Measurements from ENCODE around the gene ABCC4. TPM values are rescaled to one million over a fixed set of nuclear protein-coding genes. Genes with fewer than 3 reads are reported as not detected.

ABCC4 gene
- total RNA-seq, 4 donors from 2014 or later = 2.5 to 12.6 (median 6.0) TPM

DNA sequence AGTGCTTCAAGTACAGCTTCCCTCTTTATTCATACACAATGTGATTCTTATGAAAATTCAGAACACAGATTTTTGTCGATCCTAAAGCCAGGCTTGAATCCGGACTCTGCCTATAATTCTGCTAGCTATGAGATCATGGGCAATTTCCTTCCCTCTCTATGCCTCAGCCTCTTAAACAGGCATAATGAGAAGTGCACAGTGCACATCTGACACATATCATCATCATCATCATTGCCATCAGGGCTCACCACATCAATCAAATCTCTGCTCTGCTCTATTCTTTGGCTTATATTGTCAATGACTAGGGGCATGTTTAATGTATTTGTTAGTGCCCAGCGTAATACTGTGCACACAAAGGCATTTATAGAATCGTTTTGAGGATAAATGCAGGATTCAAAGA, 269.1 kb downstream of the ABCC4 start:
- peaks cover 0 to 16% (median 0%) of the 10 kb centered on the region in 3 donors for H3K4me1 ChIP-seq
- H3K9me3 ChIP-seq = no peaks in the 10 kb centered on the region
- no peak overlapping the region for H3K4me3 ChIP-seq
- intact Hi-C loops (cut with DNase I) = no loop called here
- peaks cover 0 to 11% (median 0%) of the 10 kb centered on the region in 3 donors for H3K36me3 ChIP-seq
- 71 to 80% methylated on average over 4 of the region's 4 CpGs for WGBS, 2 donors
- no peaks in the 10 kb centered on the region for H3K27me3 ChIP-seq
- TF ChIP-seq, protein P1, sequence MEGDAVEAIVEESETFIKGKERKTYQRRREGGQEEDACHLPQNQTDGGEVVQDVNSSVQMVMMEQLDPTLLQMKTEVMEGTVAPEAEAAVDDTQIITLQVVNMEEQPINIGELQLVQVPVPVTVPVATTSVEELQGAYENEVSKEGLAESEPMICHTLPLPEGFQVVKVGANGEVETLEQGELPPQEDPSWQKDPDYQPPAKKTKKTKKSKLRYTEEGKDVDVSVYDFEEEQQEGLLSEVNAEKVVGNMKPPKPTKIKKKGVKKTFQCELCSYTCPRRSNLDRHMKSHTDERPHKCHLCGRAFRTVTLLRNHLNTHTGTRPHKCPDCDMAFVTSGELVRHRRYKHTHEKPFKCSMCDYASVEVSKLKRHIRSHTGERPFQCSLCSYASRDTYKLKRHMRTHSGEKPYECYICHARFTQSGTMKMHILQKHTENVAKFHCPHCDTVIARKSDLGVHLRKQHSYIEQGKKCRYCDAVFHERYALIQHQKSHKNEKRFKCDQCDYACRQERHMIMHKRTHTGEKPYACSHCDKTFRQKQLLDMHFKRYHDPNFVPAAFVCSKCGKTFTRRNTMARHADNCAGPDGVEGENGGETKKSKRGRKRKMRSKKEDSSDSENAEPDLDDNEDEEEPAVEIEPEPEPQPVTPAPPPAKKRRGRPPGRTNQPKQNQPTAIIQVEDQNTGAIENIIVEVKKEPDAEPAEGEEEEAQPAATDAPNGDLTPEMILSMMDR (IDR thresholded peaks at IDR 0.05) = no peak
- no peak for TF ChIP-seq POLR2A (IDR thresholded peaks at IDR 0.05)
- no peak for DNase-seq
- H3K27ac ChIP-seq = no peak overlapping the region

DNA sequence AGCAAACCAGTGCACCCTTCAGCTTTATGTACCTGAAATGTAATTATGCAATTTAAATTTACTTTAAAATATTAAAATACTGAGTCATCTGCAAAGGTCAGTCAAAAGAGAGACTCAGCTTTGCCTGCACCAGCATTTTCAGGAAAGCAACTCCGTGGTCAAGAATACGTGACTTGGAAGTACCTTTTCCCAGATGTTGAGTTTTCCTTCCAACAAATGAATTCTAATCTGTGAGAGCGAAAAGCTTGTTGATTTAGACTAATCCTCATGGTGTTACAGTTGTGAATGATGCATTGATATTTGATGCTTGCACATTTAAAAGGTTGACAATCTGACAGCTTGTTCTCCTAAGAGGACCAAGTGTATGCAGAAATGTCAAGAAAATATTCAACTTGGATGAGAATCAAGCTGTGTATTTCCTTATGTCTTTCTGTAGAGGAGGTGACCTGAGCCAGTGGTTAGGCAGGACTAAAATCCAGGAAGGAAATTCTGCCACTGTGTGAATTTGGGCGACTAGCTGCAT, 270.4 kb downstream of the ABCC4 start:
- Histone ChIP-seq H3K27ac (no peak overlapping the region), H3K9me3 (no peaks in the 10 kb centered on the region), H3K27me3 (no peaks in the 10 kb centered on the region), H3K36me3 (peaks cover 0 to 11% (median 0%) of the 10 kb centered on the region in 3 donors), H3K4me1 (peaks cover 0 to 16% (median 0%) of the 10 kb centered on the region in 3 donors), H3K4me3 (no peak overlapping the region)
- no peak for DNase-seq
- TF ChIP-seq, protein P1 (IDR thresholded peaks at IDR 0.05) = no peak
- no peak for TF ChIP-seq POLR2A (IDR thresholded peaks at IDR 0.05)
- 18 to 55% methylated on average over 4 of the region's 4 CpGs for WGBS, 2 donors
- intact Hi-C loops (cut with DNase I) = no loop called here

DNA sequence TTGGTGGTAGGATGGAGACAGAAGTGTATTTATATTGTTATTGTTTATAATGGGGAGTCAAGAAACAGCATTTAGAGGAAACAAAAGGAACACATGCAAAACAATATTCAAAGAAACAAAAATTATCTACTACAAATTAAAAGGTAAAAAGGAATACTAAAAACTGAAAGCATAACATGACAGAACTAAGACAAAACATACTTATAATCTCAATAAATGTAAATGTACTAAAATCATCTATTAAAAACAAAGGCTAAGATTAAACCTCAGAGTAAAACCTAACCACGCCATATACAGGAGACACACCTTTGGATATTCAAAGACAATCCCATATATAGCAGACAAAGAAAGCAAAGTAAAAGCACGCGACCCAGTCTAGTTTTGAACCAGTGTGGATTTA, 273.6 kb downstream of the ABCC4 start:
- no peak for DNase-seq
- intact Hi-C loops (cut with DNase I) = no loop called here
- H3K4me3 ChIP-seq = no peak overlapping the region
- H3K27ac ChIP-seq = no peak overlapping the region
- WGBS, 2 donors = 91 to 94% methylated on average over 3 of the region's 3 CpGs
- H3K4me1 ChIP-seq = peaks cover 0 to 16% (median 0%) of the 10 kb centered on the region in 3 donors
- H3K9me3 ChIP-seq = no peaks in the 10 kb centered on the region
- no peaks in the 10 kb centered on the region for H3K36me3 ChIP-seq
- TF ChIP-seq, protein P1 (IDR thresholded peaks at IDR 0.05) = no peak
- no peak for TF ChIP-seq POLR2A (IDR thresholded peaks at IDR 0.05)
- no peaks in the 10 kb centered on the region for H3K27me3 ChIP-seq

DNA sequence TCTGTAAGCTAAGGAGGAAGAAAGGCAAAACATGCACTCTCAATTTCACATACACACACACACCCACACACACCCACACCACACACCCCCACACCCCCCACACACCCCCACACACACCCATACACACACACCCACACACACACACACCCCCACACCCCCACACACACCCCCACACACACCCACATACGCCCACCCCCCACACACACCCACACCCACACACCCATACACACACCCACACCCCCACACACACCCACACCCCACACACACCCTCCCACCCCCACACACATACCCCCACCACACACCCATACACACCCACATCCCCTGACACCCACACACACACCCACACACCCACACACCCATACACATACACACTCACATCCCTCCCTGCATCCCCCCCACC, 276.1 kb downstream of the ABCC4 start:
- DNase-seq = no peak
- no peak overlapping the region for H3K27ac ChIP-seq
- no peak overlapping the region for H3K4me3 ChIP-seq
- H3K4me1 ChIP-seq = no peaks in the 10 kb centered on the region
- no peak for TF ChIP-seq POLR2A (IDR thresholded peaks at IDR 0.05)
- TF ChIP-seq, protein P1 (IDR thresholded peaks at IDR 0.05) = no peak
- H3K9me3 ChIP-seq = no peaks in the 10 kb centered on the region
- intact Hi-C loops (cut with DNase I) = no loop called here
- WGBS, 2 donors = no CpG with 5 or more reads among the region's 1 CpG
- H3K36me3 ChIP-seq = no peaks in the 10 kb centered on the region
- no peaks in the 10 kb centered on the region for H3K27me3 ChIP-seq

DNA sequence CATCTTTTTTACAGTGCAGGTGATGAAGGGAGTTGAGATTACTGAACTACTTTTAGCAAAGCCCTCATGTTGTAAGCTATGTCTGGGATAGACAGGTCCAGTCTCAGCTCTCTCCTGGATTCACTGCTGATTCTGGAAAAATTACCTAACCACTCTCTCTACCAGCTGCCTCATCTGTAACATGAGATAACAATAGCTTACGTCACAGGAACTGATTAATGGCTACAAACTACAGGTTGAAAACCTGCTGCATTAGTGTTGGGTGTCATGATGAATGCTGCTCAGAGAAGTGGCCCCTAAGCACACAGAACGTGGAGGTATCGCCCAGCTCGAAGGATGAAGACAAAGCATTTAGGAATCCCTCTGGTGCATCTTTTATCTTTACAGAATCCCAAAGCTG, 277.8 kb downstream of the ABCC4 start:
- DNase-seq = no peak

More for the DNA sequence above, 277.8 kb downstream of the ABCC4 start:
- H3K27me3 ChIP-seq = no peaks in the 10 kb centered on the region
- H3K4me3 ChIP-seq = no peak overlapping the region
- no peaks in the 10 kb centered on the region for H3K4me1 ChIP-seq
- 88 to 93% methylated on average over 4 of the region's 4 CpGs for WGBS, 2 donors
- no peaks in the 10 kb centered on the region for H3K36me3 ChIP-seq
- intact Hi-C loops (cut with DNase I) = no loop called here
- no peaks in the 10 kb centered on the region for H3K9me3 ChIP-seq
- H3K27ac ChIP-seq = no peak overlapping the region
- no peak for TF ChIP-seq POLR2A (IDR thresholded peaks at IDR 0.05)
- TF ChIP-seq, protein P1 (IDR thresholded peaks at IDR 0.05) = no peak
